K562 (cell line): ENCODE measurements around the gene LZTR1. TPM values are rescaled to one million over a fixed set of nuclear protein-coding genes. Genes with fewer than 3 reads are reported as not detected.

Experiments
- ATAC-seq: fragments of 200-7000 bp; cut with Tn5 transposase; 3 replicates; pipeline ENCODE4 v1.9.1; 2020; ENCODE audit warnings: moderate library complexity
- BruUV-seq: library from RNA; stranded (reverse); fragments of 400-500 nt; replicated peaks from 2 replicates; lab custom pipeline; 2021; lab: Mats Ljungman, UMichigan
- CTCF ChIA-PET: fragments of 300-600 bp; formaldehyde crosslinking; extraction: SDS; loops from one replicate; lab custom pipeline; 2021; ENCODE audit warnings: low intra/inter-chr PET ratio; lab: Yijun Ruan, JAX
- POLR2A ChIA-PET: fragments of 300-600, 350-650 bp; sonication (Branson Sonifier 250); formaldehyde crosslinking; extraction: SDS; loops from one replicate; lab custom pipeline; 2021; ENCODE audit warnings: antibody characterized with exemption, inconsistent platforms; lab: Yijun Ruan, JAX
- DNase-seq, 4 experiments: peaks; one replicate each; pipeline versions ENCODE4 v3.0.0 to v3.0.0-alpha.2; 2011 to 2018; ENCODE audit warnings: low spot score in 3 of 4, mixed read lengths in 3 of 4; ENCODE audit errors: extremely low read depth in 1 of 4
- FAIRE-seq: peaks from 2 replicates; lab custom pipeline; 2011; peaks lifted over from hg19 to GRCh38; lab: Jason Lieb, UNC
- H2AFZ ChIP-seq: 2 replicates; pipeline ENCODE4 v1.6.0; 2011; ENCODE audit warnings: low read depth, low read length, control low read depth, inconsistent platforms
- H3K27ac ChIP-seq: fragments of 200-600 bp; 3 replicates; pipeline ENCODE4 v1.8.0; 2011; ENCODE audit warnings: low read depth, mild to moderate bottlenecking, control low read depth, inconsistent platforms, low read length, moderate library complexity, mixed read lengths; ENCODE audit errors: extremely low read depth
- H3K27me3 ChIP-seq, 2 experiments: fragments of 300-600 bp in 1 of 2; 2 replicates in 1 of 2; 3 replicates in 1 of 2; pipeline versions ENCODE4 v1.6.0 to v1.8.0; 2011; ENCODE audit warnings: inconsistent platforms in 2 of 2, low read length in 2 of 2, mild to moderate bottlenecking in 1 of 2, mixed read lengths in 1 of 2, moderate library complexity in 1 of 2; ENCODE audit not compliant: control insufficient read depth in 2 of 2, insufficient read depth in 2 of 2
- H3K36me3 ChIP-seq: fragments of 300-600 bp; 3 replicates; pipeline ENCODE4 v1.8.0; 2011; ENCODE audit warnings: mild to moderate bottlenecking, low read length, inconsistent platforms; ENCODE audit not compliant: control insufficient read depth, insufficient read depth
- H3K4me1 ChIP-seq, 2 experiments: fragments of 200-600 bp in 1 of 2; replicated peaks in 1 of 2; 2 replicates in 1 of 2; 3 replicates in 1 of 2; pipeline versions ENCODE4 v1.5.1 to v1.8.0; 2011; ENCODE audit warnings: inconsistent platforms in 2 of 2, low read length in 2 of 2, mild to moderate bottlenecking in 1 of 2, mixed read lengths in 1 of 2, moderate library complexity in 1 of 2; ENCODE audit not compliant: control insufficient read depth in 2 of 2, insufficient read depth in 2 of 2
- H3K4me2 ChIP-seq: 2 replicates; pipeline ENCODE4 v1.6.1; 2011; ENCODE audit warnings: low read length, control low read depth, inconsistent platforms, mixed read lengths; ENCODE audit not compliant: insufficient read depth
- H3K4me3 ChIP-seq: fragments of 200-600 bp; sonication (generic), shearing (Covaris generic); 2 replicates; pipeline ENCODE4 v1.5.1; 2016; ENCODE audit warnings: control low read depth, inconsistent platforms
- H3K79me2 ChIP-seq: fragments of 200-600 bp; 3 replicates; pipeline ENCODE4 v1.8.0; 2011; ENCODE audit warnings: low read length, inconsistent platforms; ENCODE audit not compliant: control insufficient read depth, insufficient read depth
- H3K9ac ChIP-seq, 2 experiments: 2 replicates each; pipeline versions ENCODE4 v1.6.0 to v1.6.1; 2011; ENCODE audit warnings: low read depth in 2 of 2, low read length in 2 of 2, control low read depth in 1 of 2, inconsistent platforms in 1 of 2, mild to moderate bottlenecking in 1 of 2, mixed read lengths in 1 of 2; ENCODE audit not compliant: insufficient read depth in 1 of 2
- H3K9me1 ChIP-seq: one replicate; pipeline ENCODE4 v1.6.0; 2011; ENCODE audit warnings: inconsistent platforms, mild to moderate bottlenecking, low read length, moderate library complexity; ENCODE audit not compliant: control insufficient read depth, insufficient read depth
- H3K9me3 ChIP-seq: replicated peaks from 2 replicates; pipeline ENCODE4 v1.5.1; 2011; ENCODE audit warnings: low read depth, low read length, inconsistent platforms; ENCODE audit not compliant: control insufficient read depth, insufficient read depth
- H4K20me1 ChIP-seq: replicated peaks from 2 replicates; pipeline ENCODE4 v1.6.1; 2011; ENCODE audit warnings: low read length, inconsistent platforms, mixed read lengths; ENCODE audit not compliant: control insufficient read depth, insufficient read depth
- CC2D1A ChIP-seq: fragments of 450-650 bp; IDR thresholded peaks from 2 replicates; pipeline ENCODE4 v1.6.1; 2017; ENCODE audit warnings: mild to moderate bottlenecking
- CEBPG ChIP-seq, 3 experiments: fragments of 200-800 bp in 1 of 3; sonication (Bioruptor generic) in 1 of 3; sonication (generic) in 1 of 3; formaldehyde crosslinking in 1 of 3; IDR thresholded peaks in 2 of 3; conservative IDR thresholded peaks in 1 of 3; 2 replicates each; pipeline versions ENCODE4 v1.6.1 to v1.8.0; 2016 to 2022; ENCODE audit warnings: missing compliant biosample characterization in 2 of 3, missing genetic modification characterization in 2 of 3, mild to moderate bottlenecking in 1 of 3, missing genetic modification reagents in 1 of 3
- CHD1 ChIP-seq: fragments of 200-600 bp; sonication (generic); IDR thresholded peaks from one replicate; pipeline ENCODE4 v1.6.1; 2012; ENCODE audit warnings: mild to moderate bottlenecking, moderate library complexity, low read length, inconsistent platforms
- DDX20 ChIP-seq: fragments of 450-650 bp; IDR thresholded peaks from 2 replicates; pipeline ENCODE4 v1.6.1; 2016; ENCODE audit warnings: missing genetic modification characterization, low read depth, mild to moderate bottlenecking, missing compliant biosample characterization, moderate library complexity
- POLR2AphosphoS2 ChIP-seq: IDR thresholded peaks from 2 replicates; pipeline ENCODE4 v1.6.1; 2012; ENCODE audit warnings: low read length, improper control_type of control experiment
- SRSF9 ChIP-seq: fragments of 200-400 bp; formaldehyde crosslinking; IDR thresholded peaks from 2 replicates; pipeline ENCODE4 v1.6.1; 2017; ENCODE audit warnings: low read depth, low read length, borderline replicate concordance
- TSC22D4 ChIP-seq: fragments of 450-650 bp; IDR thresholded peaks from 2 replicates; pipeline ENCODE4 v1.6.1; 2016; ENCODE audit warnings: missing genetic modification characterization, missing biosample characterization, control low read depth
- ZNF766 ChIP-seq: fragments of 200-800 bp; sonication (Bioruptor generic); conservative IDR thresholded peaks from 2 replicates; pipeline ENCODE4 v1.6.1; 2016; ENCODE audit warnings: missing genetic modification characterization, missing compliant biosample characterization
- WGBS: fragments of 100-300 bp; shearing (Covaris generic); methylation state at CpG from one replicate; pipeline ENCODE4 v1.1.6; 2016; ENCODE audit warnings: low coverage, mixed read lengths; ENCODE audit not compliant: insufficient coverage; ENCODE audit errors: missing lambda C conversion rate; 5-methylcytosine and 5-hydroxymethylcytosine counted together
- in situ Hi-C: fragments of 300-500 bp; cut with MboI; formaldehyde crosslinking; loops from 4 replicates; pipeline ENCODE4 v1.15.0; 2018; ENCODE audit warnings: inconsistent platforms, mixed read lengths
- intact Hi-C: fragments of 100-400 bp; cut with micrococcal nuclease; formaldehyde crosslinking; loops from 2 replicates; pipeline ENCODE4 v1.14.2; 2022
- polyA plus RNA-seq, 8 experiments: library from polyadenylated mRNA; depleted of rRNA in 4 of 8; stranded (reverse) in 5 of 8; unstranded in 3 of 8; fragments of >200 nt; fragmentation: Nextera tagmentation in 2 of 8; fragmentation: Illumina TruSeq in 1 of 8; extraction: Ambion mirVana in 2 of 8; extraction: Trizol in 1 of 8; gene quantifications; 2 replicates each; pipeline versions ENCODE4 v1.2.1 to v1.2.3, GENCODE V29; 2011 to 2014; ENCODE audit warnings: inconsistent platforms in 1 of 8, missing spikeins in 1 of 8
- total RNA-seq, 7 experiments: library from RNA; depleted of rRNA in 6 of 7; stranded (reverse); fragments of >200 nt in 6 of 7; fragmentation: Illumina TruSeq in 2 of 7; extraction: Trizol in 2 of 7; gene quantifications; 2 replicates each; pipeline versions ENCODE4 v1.2.1 to v1.2.3, GENCODE V29; 2011 to 2021; ENCODE audit warnings: low replicate concordance in 1 of 7
- TF ChIP-seq, protein P1 (sequence below): fragments of 450-650 bp; IDR thresholded peaks from 2 replicates; pipeline ENCODE4 v1.6.1; 2016; ENCODE audit warnings: low read depth, mild to moderate bottlenecking, moderate library complexity
- TF ChIP-seq, protein P2 (sequence below), 2 experiments: fragments of 450-650 bp in 1 of 2; IDR thresholded peaks; 2 replicates each; pipeline ENCODE4 v1.6.1; 2011 to 2017; ENCODE audit warnings: low read depth in 2 of 2, antibody characterized with exemption in 1 of 2, borderline replicate concordance in 1 of 2, low read length in 1 of 2, mild to moderate bottlenecking in 1 of 2, mixed read lengths in 1 of 2; ENCODE audit not compliant: control insufficient read depth in 1 of 2
- TF ChIP-seq, protein P3 (sequence below): fragments of 250-450 bp; sonication (Bioruptor Pico); IDR thresholded peaks from 2 replicates; pipeline ENCODE4 v1.8.0; 2022; ENCODE audit warnings: inconsistent platforms
- TF ChIP-seq, protein P4 (sequence below): fragments of 250-450 bp; sonication (Bioruptor Pico); IDR thresholded peaks from 2 replicates; pipeline ENCODE4 v1.8.0; 2022; ENCODE audit warnings: inconsistent platforms, mild to moderate bottlenecking, moderate library complexity, borderline replicate concordance

Gene LZTR1
- total and polyA plus RNA-seq, 9 of the 15 experiments (the other 6 are each of a cell fraction or from before 2014, with no cell fraction given): 2.2 to 135 (median 63.0) TPM

DNA sequence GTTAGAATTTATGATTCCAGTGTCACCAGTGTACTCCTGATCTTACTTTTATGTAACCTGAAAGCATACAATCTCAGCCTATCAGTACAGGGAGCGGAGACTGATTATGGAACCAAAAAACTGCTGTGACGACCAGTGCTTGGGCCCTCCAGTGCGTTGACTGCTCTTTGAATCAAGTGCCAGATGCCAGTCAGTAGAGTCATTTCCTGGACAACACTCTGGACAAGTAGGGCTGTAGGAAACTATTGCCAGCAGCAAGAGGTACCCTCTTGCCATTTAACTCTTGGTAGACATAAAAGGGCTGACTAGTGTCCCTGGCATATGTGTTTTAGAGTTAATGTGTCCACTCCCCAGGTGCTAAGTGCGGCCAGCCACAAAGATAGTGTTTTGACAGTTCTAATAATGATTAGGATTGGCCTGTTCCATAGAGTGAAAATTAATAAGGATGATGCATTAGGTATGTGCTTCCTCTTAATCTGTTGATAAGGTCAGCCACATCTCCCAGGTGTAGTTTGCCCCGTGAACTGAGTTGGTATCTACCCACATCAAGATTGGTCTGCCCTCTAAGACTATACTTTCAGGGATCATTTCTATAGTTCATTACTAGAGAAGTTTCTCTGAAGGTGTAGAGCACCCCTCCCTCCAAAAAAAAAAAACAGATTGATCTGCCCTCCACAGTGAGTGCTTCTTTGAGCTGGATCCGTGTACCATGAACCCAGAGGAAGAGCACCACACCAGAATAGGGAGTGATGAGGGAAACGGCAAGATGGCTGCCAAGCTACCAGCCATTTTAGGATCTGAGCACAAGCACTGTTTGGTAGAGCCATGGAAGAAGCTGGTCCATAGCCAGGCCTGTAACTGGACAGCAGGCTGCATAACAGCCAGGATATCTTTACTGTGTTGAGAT is 35.8 kb upstream of the LZTR1 start:
- Histone ChIP-seq H3K36me3 (peaks cover 90% of the 10 kb centered on the region), H3K27me3 (no peaks in the 10 kb centered on the region), H3K79me2 (peaks cover 99% of the 10 kb centered on the region), H3K4me1 (peaks cover 10 to 13% of the 10 kb centered on the region in 2 experiments; a peak in 3 of 5 replicates), H3K9me3 (no peaks in the 10 kb centered on the region), H2AFZ (no peak overlapping the region), H3K4me3 (no peak overlapping the region), H4K20me1 (peaks cover 94% of the 10 kb centered on the region), H3K4me2 (no peak overlapping the region), H3K9ac (peak overlapping the region in 1 of 2 experiments; percentile 2; a peak in 1 of 4 replicates), H3K27ac (no peak overlapping the region), H3K9me1 (peaks cover 28% of the 10 kb centered on the region)
- ATAC-seq (no peak; the same call in 1 of the 3 replicates), DNase-seq (no peak), FAIRE-seq (no peak)
- no TSS peak for BruUV-seq
- WGBS: 78% methylated on average over 7 of the region's 7 CpGs
- CTCF ChIA-PET: no interaction called here
- POLR2A ChIA-PET: interaction anchor here (0.7 to 64.4 kb wide), 7 partner anchors 10 to 80 kb away, joined by 3 to 1556 read pairs (median 6); partner anchors contain the start of genes CRKL and LZTR1
- in situ Hi-C loops: no loop called here
- intact Hi-C loops: no loop called here
- no peak for TF ChIP-seq SRSF9
- TF ChIP-seq CC2D1A: no peak
- TF ChIP-seq, protein P1, sequence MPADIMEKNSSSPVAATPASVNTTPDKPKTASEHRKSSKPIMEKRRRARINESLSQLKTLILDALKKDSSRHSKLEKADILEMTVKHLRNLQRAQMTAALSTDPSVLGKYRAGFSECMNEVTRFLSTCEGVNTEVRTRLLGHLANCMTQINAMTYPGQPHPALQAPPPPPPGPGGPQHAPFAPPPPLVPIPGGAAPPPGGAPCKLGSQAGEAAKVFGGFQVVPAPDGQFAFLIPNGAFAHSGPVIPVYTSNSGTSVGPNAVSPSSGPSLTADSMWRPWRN: no peak
- TF ChIP-seq, protein P2, sequence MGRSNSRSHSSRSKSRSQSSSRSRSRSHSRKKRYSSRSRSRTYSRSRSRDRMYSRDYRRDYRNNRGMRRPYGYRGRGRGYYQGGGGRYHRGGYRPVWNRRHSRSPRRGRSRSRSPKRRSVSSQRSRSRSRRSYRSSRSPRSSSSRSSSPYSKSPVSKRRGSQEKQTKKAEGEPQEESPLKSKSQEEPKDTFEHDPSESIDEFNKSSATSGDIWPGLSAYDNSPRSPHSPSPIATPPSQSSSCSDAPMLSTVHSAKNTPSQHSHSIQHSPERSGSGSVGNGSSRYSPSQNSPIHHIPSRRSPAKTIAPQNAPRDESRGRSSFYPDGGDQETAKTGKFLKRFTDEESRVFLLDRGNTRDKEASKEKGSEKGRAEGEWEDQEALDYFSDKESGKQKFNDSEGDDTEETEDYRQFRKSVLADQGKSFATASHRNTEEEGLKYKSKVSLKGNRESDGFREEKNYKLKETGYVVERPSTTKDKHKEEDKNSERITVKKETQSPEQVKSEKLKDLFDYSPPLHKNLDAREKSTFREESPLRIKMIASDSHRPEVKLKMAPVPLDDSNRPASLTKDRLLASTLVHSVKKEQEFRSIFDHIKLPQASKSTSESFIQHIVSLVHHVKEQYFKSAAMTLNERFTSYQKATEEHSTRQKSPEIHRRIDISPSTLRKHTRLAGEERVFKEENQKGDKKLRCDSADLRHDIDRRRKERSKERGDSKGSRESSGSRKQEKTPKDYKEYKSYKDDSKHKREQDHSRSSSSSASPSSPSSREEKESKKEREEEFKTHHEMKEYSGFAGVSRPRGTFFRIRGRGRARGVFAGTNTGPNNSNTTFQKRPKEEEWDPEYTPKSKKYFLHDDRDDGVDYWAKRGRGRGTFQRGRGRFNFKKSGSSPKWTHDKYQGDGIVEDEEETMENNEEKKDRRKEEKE (IDR thresholded peaks at IDR 0.05; ENCODE audit: borderline replicate concordance in 1 of 2, control insufficient read depth in 1 of 2, low read depth in 2 of 2, low read length in 1 of 2): no peak
- TF ChIP-seq, protein P3, sequence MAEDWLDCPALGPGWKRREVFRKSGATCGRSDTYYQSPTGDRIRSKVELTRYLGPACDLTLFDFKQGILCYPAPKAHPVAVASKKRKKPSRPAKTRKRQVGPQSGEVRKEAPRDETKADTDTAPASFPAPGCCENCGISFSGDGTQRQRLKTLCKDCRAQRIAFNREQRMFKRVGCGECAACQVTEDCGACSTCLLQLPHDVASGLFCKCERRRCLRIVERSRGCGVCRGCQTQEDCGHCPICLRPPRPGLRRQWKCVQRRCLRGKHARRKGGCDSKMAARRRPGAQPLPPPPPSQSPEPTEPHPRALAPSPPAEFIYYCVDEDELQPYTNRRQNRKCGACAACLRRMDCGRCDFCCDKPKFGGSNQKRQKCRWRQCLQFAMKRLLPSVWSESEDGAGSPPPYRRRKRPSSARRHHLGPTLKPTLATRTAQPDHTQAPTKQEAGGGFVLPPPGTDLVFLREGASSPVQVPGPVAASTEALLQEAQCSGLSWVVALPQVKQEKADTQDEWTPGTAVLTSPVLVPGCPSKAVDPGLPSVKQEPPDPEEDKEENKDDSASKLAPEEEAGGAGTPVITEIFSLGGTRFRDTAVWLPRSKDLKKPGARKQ: no peak
- no peak for TF ChIP-seq CHD1
- no peak for TF ChIP-seq DDX20 (tag)
- TF ChIP-seq, protein P4, sequence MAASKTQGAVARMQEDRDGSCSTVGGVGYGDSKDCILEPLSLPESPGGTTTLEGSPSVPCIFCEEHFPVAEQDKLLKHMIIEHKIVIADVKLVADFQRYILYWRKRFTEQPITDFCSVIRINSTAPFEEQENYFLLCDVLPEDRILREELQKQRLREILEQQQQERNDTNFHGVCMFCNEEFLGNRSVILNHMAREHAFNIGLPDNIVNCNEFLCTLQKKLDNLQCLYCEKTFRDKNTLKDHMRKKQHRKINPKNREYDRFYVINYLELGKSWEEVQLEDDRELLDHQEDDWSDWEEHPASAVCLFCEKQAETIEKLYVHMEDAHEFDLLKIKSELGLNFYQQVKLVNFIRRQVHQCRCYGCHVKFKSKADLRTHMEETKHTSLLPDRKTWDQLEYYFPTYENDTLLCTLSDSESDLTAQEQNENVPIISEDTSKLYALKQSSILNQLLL (CRISPR knock-in tag): peak; percentile 71; the same call in 1 of the 2 replicates
- TF ChIP-seq CEBPG (CRISPR knock-in tag; IDR thresholded peaks at IDR 0.05): peak; percentile 63; the same call in 1 of the 2 replicates
- no peak for TF ChIP-seq CEBPG (tag; conservative IDR thresholded peaks at IDR 0.05 in 1 of 2, IDR thresholded peaks at IDR 0.05 in 1 of 2)
- no peak for TF ChIP-seq TSC22D4
- no peak for TF ChIP-seq ZNF766 (CRISPR knock-in tag)
- TF ChIP-seq POLR2AphosphoS2: no peak
